K562 (cell line): ENCODE data around the gene CLDN20. TPM values are rescaled to one million over a fixed set of nuclear protein-coding genes. Genes with fewer than 3 reads are reported as not detected.
"Not testable (repeated sequence)": the region's sequence is repeated elsewhere in the genome, so short reads cannot be mapped to it uniquely, and the experiment has no call there.

Experiments
- ATAC-seq: fragments of 200-7000 bp; cut with Tn5 transposase; 3 replicates; pipeline ENCODE4 v1.9.1; 2020; ENCODE audit warnings: moderate library complexity
- BruUV-seq: library from RNA; stranded (reverse); fragments of 400-500 nt; replicated peaks from 2 replicates; lab custom pipeline; 2021; lab: Mats Ljungman, UMichigan
- CTCF ChIA-PET: fragments of 300-600 bp; formaldehyde crosslinking; extraction: SDS; loops from one replicate; lab custom pipeline; 2021; ENCODE audit warnings: low intra/inter-chr PET ratio; lab: Yijun Ruan, JAX
- POLR2A ChIA-PET: fragments of 300-600, 350-650 bp; sonication (Branson Sonifier 250); formaldehyde crosslinking; extraction: SDS; loops from one replicate; lab custom pipeline; 2021; ENCODE audit warnings: antibody characterized with exemption, inconsistent platforms; lab: Yijun Ruan, JAX
- DNase-seq, 4 experiments: peaks; one replicate each; pipeline versions ENCODE4 v3.0.0 to v3.0.0-alpha.2; 2011 to 2018; ENCODE audit warnings: low spot score in 3 of 4, mixed read lengths in 3 of 4; ENCODE audit errors: extremely low read depth in 1 of 4
- FAIRE-seq: peaks from 2 replicates; lab custom pipeline; 2011; peaks lifted over from hg19 to GRCh38; lab: Jason Lieb, UNC
- H2AFZ ChIP-seq: 2 replicates; pipeline ENCODE4 v1.6.0; 2011; ENCODE audit warnings: low read depth, low read length, control low read depth, inconsistent platforms
- H3K27ac ChIP-seq: fragments of 200-600 bp; 3 replicates; pipeline ENCODE4 v1.8.0; 2011; ENCODE audit warnings: low read depth, mild to moderate bottlenecking, control low read depth, inconsistent platforms, low read length, moderate library complexity, mixed read lengths; ENCODE audit errors: extremely low read depth
- H3K27me3 ChIP-seq, 2 experiments: fragments of 300-600 bp in 1 of 2; 2 replicates in 1 of 2; 3 replicates in 1 of 2; pipeline versions ENCODE4 v1.6.0 to v1.8.0; 2011; ENCODE audit warnings: inconsistent platforms in 2 of 2, low read length in 2 of 2, mild to moderate bottlenecking in 1 of 2, mixed read lengths in 1 of 2, moderate library complexity in 1 of 2; ENCODE audit not compliant: control insufficient read depth in 2 of 2, insufficient read depth in 2 of 2
- H3K36me3 ChIP-seq: fragments of 300-600 bp; 3 replicates; pipeline ENCODE4 v1.8.0; 2011; ENCODE audit warnings: mild to moderate bottlenecking, low read length, inconsistent platforms; ENCODE audit not compliant: control insufficient read depth, insufficient read depth
- H3K4me1 ChIP-seq, 2 experiments: fragments of 200-600 bp in 1 of 2; replicated peaks in 1 of 2; 2 replicates in 1 of 2; 3 replicates in 1 of 2; pipeline versions ENCODE4 v1.5.1 to v1.8.0; 2011; ENCODE audit warnings: inconsistent platforms in 2 of 2, low read length in 2 of 2, mild to moderate bottlenecking in 1 of 2, mixed read lengths in 1 of 2, moderate library complexity in 1 of 2; ENCODE audit not compliant: control insufficient read depth in 2 of 2, insufficient read depth in 2 of 2
- H3K4me2 ChIP-seq: 2 replicates; pipeline ENCODE4 v1.6.1; 2011; ENCODE audit warnings: low read length, control low read depth, inconsistent platforms, mixed read lengths; ENCODE audit not compliant: insufficient read depth
- H3K4me3 ChIP-seq: fragments of 200-600 bp; sonication (generic), shearing (Covaris generic); 2 replicates; pipeline ENCODE4 v1.5.1; 2016; ENCODE audit warnings: control low read depth, inconsistent platforms
- H3K79me2 ChIP-seq: fragments of 200-600 bp; 3 replicates; pipeline ENCODE4 v1.8.0; 2011; ENCODE audit warnings: low read length, inconsistent platforms; ENCODE audit not compliant: control insufficient read depth, insufficient read depth
- H3K9ac ChIP-seq, 2 experiments: 2 replicates each; pipeline versions ENCODE4 v1.6.0 to v1.6.1; 2011; ENCODE audit warnings: low read depth in 2 of 2, low read length in 2 of 2, control low read depth in 1 of 2, inconsistent platforms in 1 of 2, mild to moderate bottlenecking in 1 of 2, mixed read lengths in 1 of 2; ENCODE audit not compliant: insufficient read depth in 1 of 2
- H3K9me1 ChIP-seq: one replicate; pipeline ENCODE4 v1.6.0; 2011; ENCODE audit warnings: inconsistent platforms, mild to moderate bottlenecking, low read length, moderate library complexity; ENCODE audit not compliant: control insufficient read depth, insufficient read depth
- H3K9me3 ChIP-seq: replicated peaks from 2 replicates; pipeline ENCODE4 v1.5.1; 2011; ENCODE audit warnings: low read depth, low read length, inconsistent platforms; ENCODE audit not compliant: control insufficient read depth, insufficient read depth
- H4K20me1 ChIP-seq: replicated peaks from 2 replicates; pipeline ENCODE4 v1.6.1; 2011; ENCODE audit warnings: low read length, inconsistent platforms, mixed read lengths; ENCODE audit not compliant: control insufficient read depth, insufficient read depth
- BRF1 ChIP-seq: IDR thresholded peaks from 3 replicates; pipeline ENCODE4 v1.6.1; 2011; ENCODE audit warnings: borderline replicate concordance, mild to moderate bottlenecking; ENCODE audit not compliant: insufficient read length; ENCODE audit errors: extremely low read depth
- CBFA2T2 ChIP-seq: fragments of 450-650 bp; conservative IDR thresholded peaks from 2 replicates; pipeline ENCODE4 v1.6.1; 2017; ENCODE audit warnings: mild to moderate bottlenecking
- CBFA2T3 ChIP-seq: fragments of 450-650 bp; IDR thresholded peaks from 2 replicates; pipeline ENCODE4 v1.6.1; 2017
- KLF16 ChIP-seq: IDR thresholded peaks from 2 replicates; pipeline ENCODE4 v1.6.1; 2016; ENCODE audit warnings: antibody characterized with exemption
- RAD21 ChIP-seq, 2 experiments: fragments of 250-450 bp in 1 of 2; fragments of 450-650 bp in 1 of 2; sonication (Bioruptor Pico) in 1 of 2; formaldehyde crosslinking in 1 of 2; IDR thresholded peaks in 1 of 2; conservative IDR thresholded peaks in 1 of 2; 2 replicates each; pipeline versions ENCODE4 v1.4.0 to v1.8.0; 2020 to 2022; ENCODE audit warnings: mild to moderate bottlenecking in 2 of 2, moderate library complexity in 1 of 2
- YY1 ChIP-seq, 3 experiments: IDR thresholded peaks; 2 replicates each; pipeline ENCODE4 v1.6.1; 2011; ENCODE audit warnings: low read length in 2 of 3, mild to moderate bottlenecking in 2 of 3, moderate library complexity in 2 of 3, borderline replicate concordance in 1 of 3, control low read depth in 1 of 3, low read depth in 1 of 3; ENCODE audit not compliant: insufficient read depth in 3 of 3, insufficient replicate concordance in 2 of 3, control insufficient read depth in 1 of 3, insufficient read length in 1 of 3; ENCODE audit errors: extremely low read depth in 1 of 3
- ZNF23 ChIP-seq: fragments of 250-450 bp; sonication (Bioruptor Pico); IDR thresholded peaks from 2 replicates; pipeline ENCODE4 v1.4.0; 2020; ENCODE audit warnings: mild to moderate bottlenecking
- ZNF586 ChIP-seq: fragments of 450-650 bp; formaldehyde crosslinking; conservative IDR thresholded peaks from 2 replicates; pipeline ENCODE4 v1.4.0; 2020; ENCODE audit warnings: mild to moderate bottlenecking, moderate library complexity
- WGBS: fragments of 100-300 bp; shearing (Covaris generic); methylation state at CpG from one replicate; pipeline ENCODE4 v1.1.6; 2016; ENCODE audit warnings: low coverage, mixed read lengths; ENCODE audit not compliant: insufficient coverage; ENCODE audit errors: missing lambda C conversion rate; 5-methylcytosine and 5-hydroxymethylcytosine counted together
- in situ Hi-C: fragments of 300-500 bp; cut with MboI; formaldehyde crosslinking; loops from 4 replicates; pipeline ENCODE4 v1.15.0; 2018; ENCODE audit warnings: inconsistent platforms, mixed read lengths
- intact Hi-C: fragments of 100-400 bp; cut with micrococcal nuclease; formaldehyde crosslinking; loops from 2 replicates; pipeline ENCODE4 v1.14.2; 2022
- polyA plus RNA-seq, 8 experiments: library from polyadenylated mRNA; depleted of rRNA in 4 of 8; stranded (reverse) in 5 of 8; unstranded in 3 of 8; fragments of >200 nt; fragmentation: Nextera tagmentation in 2 of 8; fragmentation: Illumina TruSeq in 1 of 8; extraction: Ambion mirVana in 2 of 8; extraction: Trizol in 1 of 8; gene quantifications; 2 replicates each; pipeline versions ENCODE4 v1.2.1 to v1.2.3, GENCODE V29; 2011 to 2014; ENCODE audit warnings: inconsistent platforms in 1 of 8, missing spikeins in 1 of 8
- total RNA-seq, 7 experiments: library from RNA; depleted of rRNA in 6 of 7; stranded (reverse); fragments of >200 nt in 6 of 7; fragmentation: Illumina TruSeq in 2 of 7; extraction: Trizol in 2 of 7; gene quantifications; 2 replicates each; pipeline versions ENCODE4 v1.2.1 to v1.2.3, GENCODE V29; 2011 to 2021; ENCODE audit warnings: low replicate concordance in 1 of 7
- TF ChIP-seq, protein P1 (sequence below), 3 experiments: IDR thresholded peaks in 2 of 3; conservative IDR thresholded peaks in 1 of 3; 2 replicates each; pipeline ENCODE4 v1.5.1; 2011 to 2012; ENCODE audit warnings: low read length in 3 of 3, mild to moderate bottlenecking in 3 of 3, control low read depth in 2 of 3, improper control_type of control experiment in 1 of 3, inconsistent platforms in 1 of 3, low read depth in 1 of 3, mixed read lengths in 1 of 3, moderate library complexity in 1 of 3; ENCODE audit not compliant: insufficient read depth in 2 of 3

The CLDN20 gene
- total and polyA plus RNA-seq, 9 of the 15 experiments (the other 6 are each of a cell fraction or from before 2014, with no cell fraction given): not detected

GRCh38 chr6:155267411-155267810 lies 3.6 kb downstream of the CLDN20 start:
- Histone ChIP-seq H2AFZ (no peak overlapping the region), H3K4me1 (peaks cover 2 to 3% of the 10 kb centered on the region in 2 experiments; a peak in 1 of 5 replicates), H3K9me1 (peaks cover 3% of the 10 kb centered on the region), H4K20me1 (no peaks in the 10 kb centered on the region), H3K79me2 (no peaks in the 10 kb centered on the region; the same call in 2 of the 3 replicates), H3K4me2 (no peak overlapping the region), H3K27ac (no peak overlapping the region), H3K4me3 (no peak overlapping the region), H3K9ac (no peak overlapping the region), H3K27me3 (no peaks in the 10 kb centered on the region), H3K9me3 (no peaks in the 10 kb centered on the region)
- no peak for DNase-seq
- in situ Hi-C loops (no loop called here), intact Hi-C loops (no loop called here)
- CTCF ChIA-PET: no interaction called here
- ATAC-seq: no peak
- no peak for FAIRE-seq
- 95% methylated on average over 2 of the region's 2 CpGs for WGBS
- BruUV-seq: no TSS peak
- TF ChIP-seq ZNF23 (CRISPR knock-in tag): no peak
- TF ChIP-seq ZNF586 (CRISPR knock-in tag): no peak
- no peak for TF ChIP-seq BRF1
- TF ChIP-seq, all 486 proteins: peak for 0
- POLR2A ChIA-PET: no interaction called here
- peaks cover 59% of the 10 kb centered on the region for H3K36me3 ChIP-seq

DNA sequence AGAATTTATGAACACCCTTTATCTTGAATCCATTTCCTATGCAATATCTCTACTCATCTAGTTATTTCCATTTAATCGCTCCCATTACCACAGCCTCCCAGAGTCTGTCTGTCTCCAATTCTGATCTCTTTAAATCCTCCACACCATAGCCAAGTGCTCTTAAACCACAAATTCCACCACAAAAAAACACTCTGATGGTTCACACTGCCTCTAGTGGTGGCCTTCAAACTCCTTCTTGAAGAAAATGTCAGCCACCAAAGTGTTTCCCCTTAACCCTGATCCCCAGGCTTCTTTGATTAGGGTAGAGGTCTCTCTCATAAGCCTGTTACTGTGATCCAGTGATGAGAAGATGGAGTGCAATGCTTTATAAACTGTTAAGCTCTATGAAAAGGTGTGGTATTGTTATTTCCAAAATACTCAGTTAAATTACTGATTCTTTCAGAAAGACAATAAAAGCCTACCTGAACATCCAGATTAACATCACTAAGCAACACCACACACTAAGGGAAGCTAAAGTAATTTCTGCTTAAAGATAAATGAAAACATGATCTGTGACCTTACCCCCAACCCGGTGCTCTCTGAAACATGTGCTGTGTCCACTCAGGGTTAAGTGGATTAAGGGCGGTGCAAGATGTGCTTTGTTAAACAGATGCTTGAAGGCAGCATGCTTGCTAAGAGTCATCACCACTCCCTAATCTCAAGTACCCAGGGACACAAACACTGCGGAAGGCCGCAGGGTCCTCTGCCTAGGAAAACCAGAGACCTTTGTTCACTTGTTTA lies 4.5 kb downstream of the CLDN20 start:
- FAIRE-seq (peak; percentile 78), ATAC-seq (peak; percentile 95)
- H3K9me1 ChIP-seq, H3K9ac ChIP-seq, in situ Hi-C loops, H2AFZ ChIP-seq, H3K9me3 ChIP-seq, H3K27ac ChIP-seq, H3K4me1 ChIP-seq, H3K4me3 ChIP-seq, CTCF ChIA-PET, H3K27me3 ChIP-seq, H4K20me1 ChIP-seq, H3K4me2 ChIP-seq: not testable (repeated sequence)
- 50% methylated on average over 3 of the region's 5 CpGs for WGBS
- H3K36me3 ChIP-seq: peaks cover 65% of the 10 kb centered on the region
- intact Hi-C loops: loop anchor here (1.0 kb wide), 1 partner anchor 91 kb away; no protein-coding TSS in a partner anchor
- TF ChIP-seq KLF16 (0 out of 2 replicates have a peak, but pooled peaks have one; percentile 20), CBFA2T3 (peak; percentile 75), RAD21 (CRISPR knock-in tag; conservative IDR thresholded peaks at IDR 0.05 in 1 of 2, IDR thresholded peaks at IDR 0.05 in 1 of 2) (peak in 1 of 2 experiments; percentile 34; a peak in 2 of 4 replicates), CBFA2T2 (peak; percentile 45), YY1 (IDR thresholded peaks at IDR 0.05; ENCODE audit: borderline replicate concordance in 1 of 3, control insufficient read depth in 1 of 3, extremely low read depth in 1 of 3, insufficient read depth in 3 of 3, insufficient read length in 1 of 3, insufficient replicate concordance in 2 of 3, low read depth in 1 of 3, low read length in 2 of 3) (peak in 1 of 3 experiments; percentile 49)
- TF ChIP-seq, protein P1, sequence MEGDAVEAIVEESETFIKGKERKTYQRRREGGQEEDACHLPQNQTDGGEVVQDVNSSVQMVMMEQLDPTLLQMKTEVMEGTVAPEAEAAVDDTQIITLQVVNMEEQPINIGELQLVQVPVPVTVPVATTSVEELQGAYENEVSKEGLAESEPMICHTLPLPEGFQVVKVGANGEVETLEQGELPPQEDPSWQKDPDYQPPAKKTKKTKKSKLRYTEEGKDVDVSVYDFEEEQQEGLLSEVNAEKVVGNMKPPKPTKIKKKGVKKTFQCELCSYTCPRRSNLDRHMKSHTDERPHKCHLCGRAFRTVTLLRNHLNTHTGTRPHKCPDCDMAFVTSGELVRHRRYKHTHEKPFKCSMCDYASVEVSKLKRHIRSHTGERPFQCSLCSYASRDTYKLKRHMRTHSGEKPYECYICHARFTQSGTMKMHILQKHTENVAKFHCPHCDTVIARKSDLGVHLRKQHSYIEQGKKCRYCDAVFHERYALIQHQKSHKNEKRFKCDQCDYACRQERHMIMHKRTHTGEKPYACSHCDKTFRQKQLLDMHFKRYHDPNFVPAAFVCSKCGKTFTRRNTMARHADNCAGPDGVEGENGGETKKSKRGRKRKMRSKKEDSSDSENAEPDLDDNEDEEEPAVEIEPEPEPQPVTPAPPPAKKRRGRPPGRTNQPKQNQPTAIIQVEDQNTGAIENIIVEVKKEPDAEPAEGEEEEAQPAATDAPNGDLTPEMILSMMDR (IDR thresholded peaks at IDR 0.05 in 2 of 3, conservative IDR thresholded peaks at IDR 0.05 in 1 of 3; ENCODE audit: insufficient read depth in 2 of 3, low read depth in 1 of 3, low read length in 3 of 3): peak; percentile 55 to 73 (median 61)
- TF ChIP-seq, all 486 proteins: peak for 6; not testable (repeated sequence) for 480
- H3K79me2 ChIP-seq, BruUV-seq, POLR2A ChIA-PET: not testable (repeated sequence)
- peak in 3 of 4 experiments; percentile 28 to 63 (median 40) for DNase-seq
